HG03442 (cell line): ENCODE data around the gene TCOF1.

Experiments used
- ATAC-seq: cut with Tn5 transposase; IDR thresholded peaks from one replicate; pipeline ENCODE4 v1.9.1; 2021; ENCODE audit warnings: mild to moderate bottlenecking, moderate library complexity; ENCODE audit not compliant: unreplicated experiment

The TCOF1 gene

DNA sequence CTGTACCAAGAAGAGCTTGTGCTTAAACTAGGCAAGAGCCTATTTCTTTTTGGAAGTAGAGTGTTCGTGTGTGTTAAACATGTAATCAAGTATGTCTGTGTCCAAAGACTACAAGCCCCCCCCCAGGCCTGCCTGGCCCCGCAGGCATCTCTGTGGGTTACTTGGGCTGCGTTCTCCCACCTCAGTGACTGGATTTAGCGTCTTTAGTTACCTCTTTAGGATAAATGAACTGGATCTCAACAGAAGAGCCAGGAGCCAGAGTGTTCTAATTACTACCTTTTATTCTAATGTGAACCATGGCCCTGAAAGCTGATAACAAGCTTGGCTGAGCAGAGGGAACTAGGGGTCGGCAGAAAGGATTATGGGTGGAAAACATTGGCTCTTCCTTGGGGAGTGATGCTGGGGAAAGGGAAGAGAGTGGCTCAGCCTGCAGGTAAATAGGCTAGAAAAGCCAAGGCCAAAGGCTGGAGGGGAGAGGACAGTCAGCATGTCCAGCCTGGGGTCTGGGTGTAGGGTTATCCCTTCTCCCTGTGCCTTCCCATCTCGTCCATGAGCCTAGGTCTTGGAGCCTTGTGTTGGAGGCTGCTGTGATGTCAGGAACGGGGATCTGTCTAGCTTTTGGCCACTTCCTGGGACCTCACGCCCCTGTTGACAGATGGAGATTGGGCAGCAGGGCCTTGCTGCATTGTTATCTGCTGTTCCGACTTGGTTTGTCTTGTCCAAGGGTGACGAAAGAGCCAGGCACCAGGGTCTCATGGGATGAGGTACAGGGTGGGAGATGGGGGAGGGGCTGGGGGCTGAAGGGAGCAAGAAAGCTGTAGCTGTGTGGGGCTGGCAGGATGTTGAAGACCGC, 44.1 kb downstream of the TCOF1 start:
- ATAC-seq: no peak

DNA sequence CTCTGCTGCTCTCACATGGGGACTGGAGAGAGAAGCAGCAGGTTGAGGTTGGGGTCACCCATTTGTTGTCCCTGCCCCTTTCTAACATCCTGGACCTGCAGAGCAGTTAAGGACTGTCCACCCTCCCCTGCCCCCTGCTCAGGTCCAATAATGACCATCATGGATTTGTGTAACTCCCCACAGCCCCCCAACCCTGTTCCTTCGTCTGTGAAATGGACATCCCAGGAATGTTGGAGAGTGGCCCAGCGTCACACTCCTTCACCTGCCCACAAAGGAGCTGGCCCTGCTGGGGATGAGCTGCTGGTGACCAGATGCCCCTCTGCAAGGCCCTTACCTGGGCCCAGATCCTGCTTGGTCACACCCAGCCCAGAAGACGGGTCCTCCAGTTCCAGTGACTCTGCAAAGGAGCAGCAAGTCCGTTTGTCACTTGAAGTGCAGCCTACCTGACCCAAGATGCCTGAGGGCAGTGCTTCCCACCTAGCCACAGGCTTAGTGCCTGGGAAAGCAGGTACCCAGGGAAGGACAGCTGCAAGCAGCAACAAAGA, 44.8 kb downstream of the TCOF1 start:
- ATAC-seq: no peak

- no peak for ATAC-seq
These were observed 45.4 kb downstream of the TCOF1 start for GRCh38 chr5:150402901-150403342.

GRCh38 chr5:150404121-150404520, 46.6 kb downstream of the TCOF1 start:
- ATAC-seq: no peak

DNA sequence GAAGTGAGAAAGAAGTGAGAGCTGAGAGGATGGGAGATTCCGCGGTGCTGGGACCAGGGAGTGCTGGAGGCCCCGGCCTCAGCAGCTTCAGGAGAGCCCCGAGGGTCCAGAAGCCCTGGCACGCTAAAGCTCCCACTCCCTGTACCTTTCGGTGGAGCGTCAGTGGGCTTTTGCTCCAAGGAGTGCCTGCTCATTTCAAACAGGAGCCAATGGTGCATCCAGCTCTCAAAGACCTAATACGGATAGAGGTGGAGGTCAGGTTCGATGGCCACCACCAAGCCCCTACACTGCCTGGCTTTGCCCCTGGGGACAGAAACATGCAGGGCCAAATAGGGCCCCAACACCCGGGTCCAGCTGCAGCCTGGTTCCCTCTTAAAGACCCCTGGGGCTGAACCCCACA, 47.0 kb downstream of the TCOF1 start:
- no peak for ATAC-seq

- ATAC-seq: no peak
These were observed 47.7 kb downstream of the TCOF1 start for GRCh38 chr5:150404941-150405816.

GRCh38 chr5:150406103-150406722, 48.7 kb downstream of the TCOF1 start:
- no peak for ATAC-seq

- no peak for ATAC-seq
These were observed 49.2 kb downstream of the TCOF1 start for GRCh38 chr5:150406723-150407095.

DNA sequence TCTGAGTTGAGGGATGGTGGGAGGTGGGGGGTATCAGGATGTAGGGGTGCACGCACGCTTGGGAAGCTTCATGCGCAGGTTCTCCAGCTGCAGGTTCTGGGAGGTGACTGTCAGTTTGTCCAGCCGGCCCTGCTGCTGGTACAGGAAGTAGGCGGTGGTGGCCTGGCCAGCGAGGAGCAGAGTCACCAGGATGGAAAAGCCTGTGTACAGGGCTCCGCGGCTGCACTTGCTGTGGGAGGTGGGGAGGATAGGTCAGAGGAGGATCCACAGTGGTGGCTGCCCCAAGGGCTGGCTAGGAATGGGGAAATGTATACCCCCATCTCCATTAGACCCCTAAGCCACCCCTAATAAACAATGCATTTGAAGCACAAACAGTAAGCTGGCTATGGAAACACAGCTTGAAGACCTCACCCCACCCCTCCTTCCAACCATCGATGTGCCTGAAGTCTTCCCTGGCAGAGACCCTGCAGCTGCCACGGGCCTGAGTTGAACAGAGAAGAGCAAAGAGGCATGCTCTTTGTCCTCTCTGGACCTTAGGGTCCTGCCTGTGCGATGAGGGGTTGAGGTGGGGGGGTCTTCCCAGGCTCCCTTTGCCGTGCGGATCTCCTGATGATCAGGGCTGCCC, 49.7 kb downstream of the TCOF1 start:
- ATAC-seq: no peak

DNA sequence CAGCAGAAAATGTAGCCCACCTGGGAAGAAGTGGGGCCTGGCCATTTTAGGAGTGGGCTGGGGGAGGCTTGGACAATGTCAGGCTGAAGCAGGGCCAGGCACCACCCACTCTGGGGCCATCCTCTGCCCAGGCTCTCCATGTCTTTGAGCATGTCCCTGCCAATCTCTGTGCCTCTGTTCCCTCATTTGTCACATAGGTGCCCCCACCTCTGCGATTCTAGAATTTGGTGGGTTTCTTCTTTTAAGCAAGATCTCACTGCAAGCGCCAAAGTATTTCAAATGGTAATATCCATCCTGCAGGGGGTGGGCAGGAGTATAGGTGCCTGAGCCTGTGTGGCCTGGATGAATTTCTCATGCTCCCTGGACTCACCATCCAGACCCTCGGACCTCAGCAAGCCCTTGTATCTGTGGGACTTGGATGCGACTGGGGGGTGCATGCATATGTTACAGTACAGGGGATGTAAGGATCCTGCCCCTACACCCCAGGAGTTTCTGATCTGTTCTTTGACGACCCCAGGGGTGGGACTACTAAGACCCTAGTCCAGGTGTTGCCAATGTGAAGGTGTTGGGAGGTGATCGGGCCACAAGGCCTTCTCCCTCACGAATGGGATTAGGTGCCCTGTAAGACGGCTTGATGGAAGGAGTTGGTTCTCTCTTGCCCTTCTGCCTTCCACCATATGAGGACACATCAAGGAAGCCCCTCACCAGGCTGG, 50.9 kb downstream of the TCOF1 start:
- ATAC-seq: no peak

DNA sequence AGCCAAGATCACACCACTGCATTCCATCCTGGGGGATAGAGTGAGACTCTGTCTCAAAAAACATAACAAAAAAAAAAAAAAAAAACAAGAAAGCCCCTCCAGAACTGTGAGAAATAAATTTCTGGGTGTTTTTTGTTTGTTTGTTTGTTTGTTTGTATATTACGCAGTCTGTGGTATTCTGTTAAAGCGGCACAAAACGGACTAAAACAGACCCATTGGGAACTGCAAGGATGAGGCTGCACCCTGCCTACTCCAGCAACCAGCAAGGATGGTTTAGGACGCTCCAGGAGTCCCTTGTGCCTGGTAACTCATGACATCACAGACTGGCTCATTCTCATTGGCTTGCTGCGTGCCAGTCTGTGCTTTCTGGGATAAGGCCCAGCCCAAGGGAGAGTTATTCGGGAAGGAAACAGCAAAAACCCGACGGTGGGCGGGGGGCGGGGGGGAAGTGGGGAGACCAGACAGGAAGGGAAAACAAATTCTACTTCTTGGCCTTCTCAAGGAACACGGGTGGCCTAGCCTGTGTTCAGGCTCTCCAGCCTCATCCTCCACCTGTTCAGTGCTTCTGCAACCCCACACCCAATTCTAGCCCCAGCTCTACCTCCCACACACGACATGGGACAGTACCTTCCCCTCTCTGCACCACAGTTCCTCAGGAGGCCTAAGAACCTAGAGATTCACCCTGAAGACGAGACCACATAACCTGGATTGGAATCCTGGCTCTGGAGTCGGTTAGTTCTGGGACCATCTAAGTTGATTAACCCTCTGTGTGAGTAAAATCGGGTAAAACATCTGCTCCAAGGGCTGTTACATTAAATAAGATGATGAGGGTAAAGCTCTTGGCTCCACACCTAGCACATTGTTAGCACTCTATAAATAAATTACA, 52.4 kb downstream of the TCOF1 start:
- peak; percentile 30 for ATAC-seq

DNA sequence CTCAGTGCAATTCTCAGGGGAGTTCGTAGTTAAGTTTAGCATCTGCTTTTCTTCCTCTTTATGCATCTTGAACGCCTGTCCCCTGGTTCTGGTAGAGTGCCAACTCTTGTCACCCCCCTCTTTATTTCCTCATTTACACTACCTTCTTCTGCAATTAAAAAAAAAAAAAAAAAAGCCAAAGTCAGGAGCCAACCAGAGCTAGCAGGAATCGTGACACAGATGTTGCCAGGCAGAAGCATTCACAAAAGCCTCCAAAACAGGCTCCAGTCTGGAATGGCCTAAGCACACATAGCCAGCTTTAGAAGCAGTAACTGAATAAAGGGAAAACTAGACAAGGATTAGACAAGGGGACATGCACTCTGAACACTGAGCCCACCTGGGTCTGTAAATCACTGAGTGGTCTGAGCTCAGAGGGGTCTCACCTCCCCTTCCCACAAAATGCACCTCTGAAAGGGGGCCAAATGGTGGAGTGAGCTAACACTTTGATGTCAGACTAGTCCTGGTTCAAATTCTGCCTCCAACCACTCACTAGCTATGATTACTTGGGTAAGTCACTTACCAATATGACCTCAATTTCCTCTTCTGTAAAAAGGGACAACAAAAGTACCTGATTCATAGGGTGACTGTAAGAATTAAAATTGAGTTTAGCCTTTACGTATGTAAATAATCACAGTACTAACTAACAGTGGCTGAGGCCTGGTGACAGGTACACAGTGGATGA, 53.2 kb downstream of the TCOF1 start:
- ATAC-seq: no peak

DNA sequence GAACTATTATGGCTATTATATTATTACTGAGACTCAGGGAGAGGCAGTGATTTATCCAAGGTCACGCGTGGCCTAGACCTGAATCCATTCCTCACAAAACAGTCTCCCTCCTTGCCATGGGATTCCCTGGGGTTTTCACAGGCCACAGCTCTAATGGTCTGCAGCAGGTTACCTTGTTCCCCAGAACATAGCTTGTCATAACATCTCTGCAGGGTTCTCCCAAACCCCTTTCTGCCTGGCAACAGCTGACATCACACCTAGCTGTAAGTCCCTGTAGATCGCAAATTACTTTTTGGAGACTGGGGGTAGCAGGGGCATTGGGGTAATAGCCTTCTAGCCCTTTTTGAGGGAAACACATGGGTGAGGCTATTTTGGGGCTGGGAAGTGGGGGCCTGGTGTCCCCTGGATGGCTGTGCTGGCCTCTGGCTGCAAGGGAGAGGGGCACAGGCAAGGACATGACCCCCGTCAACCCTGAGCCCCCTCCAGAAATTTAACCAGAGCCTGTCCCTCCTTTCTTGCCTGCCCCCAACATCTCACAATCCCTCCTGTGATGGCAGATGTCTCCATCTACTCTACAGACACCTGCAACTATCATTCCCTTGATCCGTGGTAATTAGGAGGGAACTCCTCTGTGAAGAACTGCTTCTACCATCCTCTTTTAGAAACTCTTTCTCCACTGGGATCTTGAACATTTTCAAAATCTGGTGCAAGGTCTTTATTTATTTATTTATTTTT, 53.9 kb downstream of the TCOF1 start:
- ATAC-seq: no peak

DNA sequence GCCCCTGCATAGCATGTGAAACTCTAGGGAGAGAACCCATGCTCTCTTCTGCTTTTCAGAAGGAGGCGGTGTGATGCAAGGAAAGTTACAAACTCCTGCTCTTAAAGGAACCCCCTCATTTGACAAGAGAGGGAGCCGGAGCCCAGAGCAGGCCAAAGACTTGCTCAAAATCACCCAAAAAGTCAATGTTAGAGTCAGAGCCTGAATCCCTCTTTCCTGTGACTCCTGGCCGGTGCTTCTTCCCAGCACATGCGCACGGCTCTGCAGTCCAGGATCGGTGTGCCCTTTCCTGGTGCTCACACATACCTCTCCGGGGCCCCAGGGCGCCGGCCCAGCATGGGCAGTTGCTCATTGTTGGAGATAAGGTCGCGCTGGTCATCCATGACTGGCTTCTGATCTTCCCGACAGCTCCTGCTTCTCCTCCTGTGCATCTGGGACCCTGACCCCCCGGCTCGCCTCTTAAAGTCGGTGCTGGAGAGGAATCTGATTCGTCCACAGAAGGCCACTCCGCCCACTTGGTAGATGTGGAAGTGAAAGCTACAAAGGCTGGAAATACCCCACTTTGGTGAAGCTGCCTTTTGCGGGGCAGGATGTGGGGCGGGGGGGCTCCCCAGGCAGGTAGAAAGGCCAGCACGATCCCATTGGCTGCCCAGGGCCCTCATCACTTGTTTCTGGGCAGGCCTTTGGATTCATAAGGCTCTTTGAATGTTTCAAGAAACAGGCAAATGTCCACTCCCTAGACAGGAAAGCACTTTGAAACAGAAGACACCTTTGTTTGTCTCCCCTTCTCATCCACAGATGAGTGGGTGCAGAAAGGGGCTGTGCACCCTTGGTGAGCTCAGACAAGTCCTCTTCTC, 55.0 kb downstream of the TCOF1 start, which contains the start of gene CD74:
TSS of gene CD74 (minus strand) at position 592 of the 857 bp plus-strand sequence. CDS start at position 431, 161 bp downstream.
- peak; percentile 74 for ATAC-seq

GRCh38 chr5:150413176-150413901, 55.8 kb downstream of the TCOF1 start:
- ATAC-seq: no peak
